Body of pancreas (tissue), 4 donors: Measurements from ENCODE around the gene ONECUT1.

Experiments used
- CTCF ChIP-seq, 7 experiments: fragments of 450-650 bp in 4 of 7; fragments of 200-600 bp in 3 of 7; sonication (generic) in 3 of 7; IDR thresholded peaks; one replicate each; pipeline ENCODE4 v1.5.1; 2016 to 2019; ENCODE audit warnings: antibody characterized with exemption in 7 of 7
- POLR2A ChIP-seq, 3 donors: fragments of 450-650 bp; IDR thresholded peaks; one replicate each; pipeline ENCODE4 v1.6.1; 2016; ENCODE audit warnings: antibody characterized with exemption in 3 of 3, mild to moderate bottlenecking in 2 of 3

- TF ChIP-seq CTCF (IDR thresholded peaks at IDR 0.05) (peak in 4 of 7 experiments; percentile 37 to 46 (median 43)), POLR2A (IDR thresholded peaks at IDR 0.05) (no peak)
Observed at GRCh38 chr15:52765785-52766184, 24.4 kb downstream of the ONECUT1 start.
